ENCODE results near the gene RNF149.

Gene RNF149

DNA sequence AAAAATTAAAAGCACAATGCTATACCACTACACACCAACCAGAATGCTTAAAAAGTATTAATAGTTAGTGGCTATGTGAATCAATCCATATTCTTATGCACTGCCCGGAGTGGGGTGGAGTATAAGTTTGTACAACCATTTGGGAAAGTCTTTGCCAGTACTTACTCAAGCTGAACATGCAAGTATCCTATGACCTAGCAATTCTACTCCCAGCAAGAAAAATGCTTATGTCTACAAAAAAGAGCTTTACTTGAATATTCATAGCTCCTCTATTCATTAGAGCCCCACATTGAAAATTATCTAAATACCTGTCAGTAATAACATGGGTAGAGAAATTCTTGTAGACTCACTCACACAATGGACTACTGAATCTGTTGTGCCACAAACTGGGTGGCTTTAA, 77.3 kb downstream of the RNF149 start:
- DNase-seq (ENCODE audit: low read depth) = no peak

DNA sequence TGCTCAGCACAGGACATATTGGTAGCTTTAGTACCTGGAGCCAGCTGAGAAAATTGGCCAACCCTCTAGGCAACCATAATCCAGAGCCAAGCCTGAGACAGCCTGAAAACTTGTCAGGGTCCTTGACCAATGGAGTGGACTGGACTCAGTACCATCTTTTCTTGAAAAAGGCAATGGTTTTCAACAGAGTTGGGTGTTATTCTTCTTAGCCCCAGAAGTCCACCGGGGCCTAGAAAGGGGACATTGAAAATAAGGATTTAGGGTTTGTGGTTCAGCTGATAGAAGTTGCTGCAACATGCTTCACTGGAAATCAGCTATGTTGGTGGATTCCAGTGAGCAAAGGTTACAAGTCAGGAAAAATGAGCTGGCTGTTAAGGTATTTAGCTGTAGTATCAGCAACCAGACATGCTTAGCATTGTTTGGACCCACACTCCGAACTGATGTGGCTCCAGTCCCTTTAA, 77.9 kb downstream of the RNF149 start:
- no peak for DNase-seq (ENCODE audit: low read depth)

All from stimulated activated CD8-positive, alpha-beta memory T cell treated with anti-CD3 and anti-CD28 coated beads, Interleukin-4, amount 100 ng/mL, for 24 hours (primary cell).